HG03196 (cell line): ENCODE results near the gene GRID1.

ENCODE experiments used
- ATAC-seq: cut with Tn5 transposase; IDR thresholded peaks from one replicate; pipeline ENCODE4 v1.9.1; 2021; ENCODE audit not compliant: unreplicated experiment

GRID1 gene

DNA sequence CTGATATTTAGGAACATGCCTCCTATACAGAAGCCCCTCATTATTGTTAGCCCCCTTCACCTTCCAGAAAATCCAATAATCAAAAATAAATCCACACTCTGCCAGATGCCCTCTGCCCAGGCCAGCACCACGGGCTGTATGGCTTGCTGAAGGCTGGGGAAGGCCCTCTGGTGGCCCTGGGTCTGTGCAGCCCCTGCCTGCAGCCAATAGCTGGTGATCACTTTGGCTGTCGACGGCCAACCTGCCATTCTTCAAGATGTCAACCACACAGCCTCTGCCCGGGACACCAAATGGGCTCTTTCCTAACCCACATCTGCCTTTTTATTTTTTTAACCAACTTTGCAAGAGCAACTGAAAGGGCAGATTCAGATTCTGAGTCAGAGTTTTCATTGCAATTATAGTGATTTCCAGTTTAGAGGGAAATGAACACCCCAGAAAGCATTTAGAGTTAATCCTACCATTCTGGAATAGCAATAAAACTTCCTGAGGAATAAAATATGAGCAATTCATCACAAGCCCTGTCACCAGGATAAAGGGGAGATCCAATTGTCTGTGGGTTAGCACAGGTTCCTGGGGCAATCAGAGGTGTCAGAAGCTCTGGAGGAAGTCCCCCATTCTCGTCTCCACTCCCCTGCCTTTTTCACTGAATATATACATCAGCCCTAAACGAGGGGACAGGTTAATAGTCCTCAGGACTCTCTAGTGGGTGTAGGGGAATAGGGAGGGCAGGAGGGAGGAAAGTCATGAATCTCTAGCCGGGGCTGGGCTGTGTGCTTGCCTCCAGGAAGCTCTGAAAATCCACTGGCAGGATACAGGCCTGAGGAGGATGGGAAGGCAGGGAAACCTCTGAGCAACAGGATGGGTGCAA is 211.3 kb downstream of the GRID1 start:
- ATAC-seq = no peak

DNA sequence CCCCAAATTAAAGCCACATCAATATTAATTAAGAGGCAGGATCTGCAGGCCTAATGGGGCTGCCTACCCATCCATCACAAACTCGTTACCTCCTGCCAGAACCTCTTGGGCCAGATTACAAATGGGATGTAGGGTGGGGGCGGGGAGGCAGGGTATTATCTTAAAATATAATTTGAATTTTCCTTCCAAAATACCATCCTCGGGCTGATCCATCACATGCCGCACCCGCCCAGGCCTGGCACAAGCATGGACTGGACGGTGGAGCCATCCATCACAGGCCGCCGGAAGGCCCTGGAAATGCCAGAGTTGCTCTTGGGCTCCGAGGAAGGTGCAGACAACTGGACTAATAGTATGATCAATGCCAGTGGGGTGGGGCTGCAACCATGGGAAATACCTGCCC is 212.8 kb downstream of the GRID1 start:
- ATAC-seq = no peak

DNA sequence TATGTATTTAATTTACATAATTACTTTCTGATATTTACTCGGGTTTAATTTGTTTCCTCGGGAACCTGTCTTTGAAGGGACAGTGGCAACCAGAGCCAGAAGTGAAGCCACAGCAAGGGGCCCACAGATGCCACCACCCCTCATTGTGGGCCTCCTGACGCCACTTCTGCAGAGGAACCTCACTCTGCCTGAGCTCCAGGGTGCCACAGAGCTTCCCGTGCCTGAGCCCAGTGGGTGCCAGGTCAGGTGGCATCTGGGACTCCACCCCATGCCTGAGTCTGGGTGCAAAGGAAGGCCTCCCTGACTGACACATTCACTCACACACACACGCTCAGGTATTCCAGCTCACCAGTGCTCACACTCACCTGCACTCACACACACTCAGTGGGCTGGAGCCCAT is 213.7 kb downstream of the GRID1 start:
- ATAC-seq = no peak

DNA sequence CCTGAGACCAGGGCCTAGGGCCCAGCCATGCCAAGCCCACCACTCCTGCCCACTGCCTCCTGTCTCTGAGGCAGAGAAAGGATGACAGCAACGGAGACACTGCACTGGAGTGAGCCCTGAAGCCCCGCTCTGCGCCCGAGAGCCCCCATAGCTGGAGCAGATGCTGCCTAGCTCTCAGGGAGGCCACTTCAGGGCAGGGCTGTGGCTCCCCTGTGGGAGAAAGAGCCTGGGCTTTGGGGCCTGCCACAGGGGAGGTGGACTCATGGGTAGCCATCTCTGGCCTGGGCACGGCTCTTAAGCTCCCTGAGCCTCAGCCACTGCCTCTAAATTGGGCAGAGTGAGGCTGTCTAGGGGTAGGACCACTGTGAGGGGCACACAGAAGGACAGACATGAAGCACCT is 214.2 kb downstream of the GRID1 start:
- no peak for ATAC-seq

DNA sequence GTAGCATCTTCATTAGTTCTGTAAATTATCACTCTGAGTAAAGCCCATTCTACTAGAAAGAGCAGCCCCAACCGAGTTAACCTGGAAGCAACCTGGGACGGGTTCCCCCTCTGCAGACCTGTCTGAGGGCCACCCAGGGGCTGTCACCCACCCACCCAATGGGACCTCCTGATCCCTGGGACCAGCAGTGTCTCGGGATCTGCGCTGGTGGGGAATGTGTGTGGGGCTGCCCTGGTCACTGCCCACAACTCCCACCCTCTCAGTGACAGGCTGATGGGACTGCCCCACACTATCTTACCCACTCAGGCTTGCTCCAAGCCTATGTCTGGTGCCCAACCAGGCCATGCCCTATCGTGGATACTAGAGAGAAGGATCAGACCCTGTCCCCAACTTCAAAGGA is 215.0 kb downstream of the GRID1 start:
- no peak for ATAC-seq

DNA sequence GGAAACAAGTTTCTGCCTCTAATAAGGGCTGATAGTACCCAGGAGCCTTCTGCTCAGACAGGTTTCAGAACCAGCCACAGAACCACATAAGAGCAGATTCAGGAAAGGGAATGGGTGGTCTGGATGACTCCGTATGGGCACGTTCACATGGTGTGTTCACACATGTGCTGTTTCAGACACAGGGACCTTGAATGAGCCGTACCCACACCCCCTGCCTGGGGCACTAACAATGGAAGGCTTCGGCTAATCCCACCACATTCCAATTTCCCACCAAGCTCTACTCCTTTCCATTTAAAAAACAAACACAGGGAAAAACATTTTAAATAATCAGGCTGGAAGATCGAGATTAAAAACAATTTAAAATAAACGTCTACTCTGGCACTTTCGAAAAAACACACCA is 217.3 kb downstream of the GRID1 start:
- ATAC-seq = no peak

DNA sequence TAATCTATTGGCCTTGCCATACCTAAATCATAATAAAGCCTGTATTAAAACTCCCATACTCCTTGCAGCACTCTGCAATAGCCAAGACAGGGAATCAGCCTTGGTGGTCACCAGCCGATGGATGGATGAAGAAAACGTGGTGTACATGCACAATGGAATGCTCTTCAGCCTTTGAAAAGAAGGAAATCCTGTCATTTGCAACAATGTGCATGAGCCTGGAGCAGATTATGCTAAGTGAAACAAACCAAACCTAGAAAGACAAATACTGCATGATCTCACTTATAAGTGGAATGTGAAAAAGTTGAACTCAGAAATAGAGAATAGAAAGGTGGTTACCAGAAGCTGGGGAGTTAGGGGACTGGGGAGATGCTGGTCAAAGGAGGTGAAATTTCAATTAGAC is 218.5 kb downstream of the GRID1 start:
- ATAC-seq = no peak

DNA sequence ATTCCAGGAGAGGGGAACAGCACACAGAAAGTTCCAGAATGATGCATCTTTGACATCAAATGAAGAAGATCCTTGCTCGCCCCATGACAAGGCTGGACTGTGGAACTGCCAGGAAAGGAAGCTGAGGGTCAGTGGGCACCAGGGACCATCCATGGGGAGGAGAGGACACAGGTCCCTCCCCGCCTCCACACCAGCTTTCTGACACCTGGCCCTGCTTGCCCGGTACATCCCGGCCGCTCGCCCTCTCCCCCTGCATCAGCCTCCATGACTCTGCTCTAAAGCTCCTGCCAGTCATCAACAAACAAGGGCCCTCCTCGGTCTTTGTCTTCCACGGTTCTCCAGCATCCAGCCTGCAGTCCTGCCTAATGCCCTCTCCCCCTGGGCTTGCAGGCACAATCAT is 222.3 kb downstream of the GRID1 start:
- no peak for ATAC-seq

DNA sequence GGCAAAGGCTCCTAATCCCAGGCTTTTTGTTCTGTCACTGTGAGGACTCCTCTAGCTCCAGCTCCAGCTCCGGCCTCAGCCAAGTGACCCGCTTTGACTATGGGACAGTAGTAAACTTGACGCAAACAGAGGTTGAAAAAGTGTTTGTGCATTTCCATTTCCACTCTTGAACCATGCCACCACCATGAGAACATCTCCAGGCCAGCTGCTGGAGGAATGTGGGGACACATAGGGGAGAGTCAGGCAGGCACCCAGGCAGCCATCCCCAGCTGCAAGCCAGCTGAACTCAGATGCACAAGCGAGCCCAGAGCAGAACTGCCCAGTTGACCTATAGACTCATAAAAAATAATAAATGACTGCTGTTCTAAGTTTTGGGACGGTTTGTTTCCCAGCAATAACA is 224.7 kb downstream of the GRID1 start:
- no peak for ATAC-seq

DNA sequence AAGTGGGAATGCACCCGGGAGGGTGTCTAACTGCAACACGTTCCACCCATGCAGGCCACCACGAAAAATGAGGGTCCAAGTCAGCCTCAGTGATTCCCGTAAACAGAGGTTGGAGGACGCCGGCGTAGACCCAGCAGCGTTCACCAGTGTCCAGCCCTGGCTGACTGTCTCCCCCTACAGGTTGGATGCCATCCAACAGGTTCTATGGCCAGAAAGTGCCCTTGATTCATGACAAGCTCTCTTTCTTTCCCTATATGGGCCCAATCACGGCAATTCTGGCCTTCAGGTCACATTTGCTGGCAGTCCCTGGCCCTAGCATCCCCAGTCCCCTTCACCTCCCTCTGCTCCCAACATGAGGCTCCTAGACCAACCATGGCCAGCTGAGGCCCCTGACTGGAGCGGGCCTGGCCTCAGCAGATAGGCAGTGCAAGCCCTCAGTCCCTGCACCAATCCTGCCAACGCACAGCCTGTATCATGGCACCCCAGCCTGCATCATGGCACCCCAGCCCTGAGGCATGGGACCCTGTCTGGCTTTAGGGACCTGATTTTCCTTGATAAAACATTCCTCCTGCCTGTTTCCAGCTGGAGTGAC is 227.4 kb downstream of the GRID1 start:
- no peak for ATAC-seq

DNA sequence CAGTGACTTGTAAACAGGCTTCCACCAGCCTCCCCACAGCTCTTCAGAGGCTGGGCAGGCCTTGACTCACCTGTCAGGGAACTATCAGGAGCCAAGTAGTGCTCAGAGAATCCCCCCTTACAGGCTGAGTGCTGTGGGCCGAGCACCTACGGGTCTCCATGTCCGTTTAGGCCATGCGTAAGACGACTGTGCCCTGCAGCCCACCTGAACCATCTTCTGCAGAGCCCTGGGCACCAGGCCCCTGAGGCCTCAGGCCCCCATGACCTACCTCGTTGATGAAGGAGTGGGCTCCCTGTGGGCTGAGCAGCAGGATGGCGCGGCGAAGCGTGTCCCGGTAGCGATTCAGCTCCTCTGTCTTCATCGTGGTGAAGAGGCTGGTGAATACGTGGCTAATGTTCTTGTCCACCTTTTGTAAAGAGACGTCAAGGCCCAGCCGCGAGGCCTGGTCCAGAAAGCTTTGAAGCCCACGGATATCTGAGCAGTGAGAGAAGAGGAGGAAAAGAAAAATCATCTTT is 228.0 kb downstream of the GRID1 start:
- ATAC-seq = no peak

DNA sequence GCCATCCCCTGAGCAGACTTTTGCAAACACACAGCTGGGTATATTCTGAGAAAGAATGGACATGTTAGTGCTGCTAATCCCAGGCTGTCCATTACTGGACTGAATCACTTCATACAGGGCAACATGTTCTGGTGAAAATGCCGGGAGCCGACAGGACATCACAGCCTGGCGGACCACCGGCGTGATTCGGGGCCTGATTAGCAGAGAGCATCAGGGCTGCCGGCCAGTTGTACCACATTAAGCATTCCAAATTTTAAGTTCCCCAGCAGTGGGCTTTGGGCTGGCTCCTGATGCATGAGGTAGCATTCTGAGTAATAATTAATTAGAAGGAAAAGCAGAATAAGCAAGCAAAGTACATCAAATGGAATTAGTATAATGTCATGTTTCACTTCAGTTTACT is 229.0 kb downstream of the GRID1 start:
- no peak for ATAC-seq

DNA sequence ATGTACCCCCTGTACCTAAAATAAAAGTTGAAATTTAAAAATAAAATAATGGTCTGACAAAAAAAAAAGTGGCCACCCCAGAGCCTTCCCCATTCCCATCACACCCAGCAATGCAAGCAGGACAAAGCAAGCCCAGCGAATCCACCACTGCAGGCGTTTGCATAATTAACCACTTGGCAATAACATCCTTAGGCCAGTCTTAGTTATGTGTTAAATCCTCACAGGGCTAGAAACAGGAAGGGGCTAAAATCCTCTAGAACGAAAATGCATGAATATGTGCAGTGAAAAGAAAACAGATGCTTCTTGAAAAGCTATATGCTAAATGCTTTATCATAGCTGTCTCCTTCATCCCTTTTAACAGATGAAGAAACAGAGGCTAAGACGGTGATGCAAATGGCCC is 229.7 kb downstream of the GRID1 start:
- no peak for ATAC-seq

DNA sequence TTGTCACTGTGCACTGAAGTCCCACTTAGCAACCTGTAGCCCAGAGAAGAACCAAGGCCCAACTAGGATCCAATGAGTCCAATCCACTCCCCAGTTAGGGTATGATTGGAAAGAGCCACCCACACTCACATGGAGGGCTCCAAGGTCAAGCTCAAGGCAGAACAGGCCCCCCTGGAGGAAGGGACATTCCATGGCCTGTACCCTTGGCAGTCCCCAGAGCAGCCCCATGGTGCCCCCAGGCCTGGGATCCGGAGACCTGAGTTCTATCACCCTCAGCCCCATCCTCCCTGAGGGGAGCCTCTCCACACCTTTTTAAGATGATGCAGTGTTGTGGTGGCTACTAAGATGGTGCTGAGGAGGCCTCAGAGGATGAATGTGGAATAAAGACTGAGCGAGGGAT is 231.4 kb downstream of the GRID1 start:
- no peak for ATAC-seq

DNA sequence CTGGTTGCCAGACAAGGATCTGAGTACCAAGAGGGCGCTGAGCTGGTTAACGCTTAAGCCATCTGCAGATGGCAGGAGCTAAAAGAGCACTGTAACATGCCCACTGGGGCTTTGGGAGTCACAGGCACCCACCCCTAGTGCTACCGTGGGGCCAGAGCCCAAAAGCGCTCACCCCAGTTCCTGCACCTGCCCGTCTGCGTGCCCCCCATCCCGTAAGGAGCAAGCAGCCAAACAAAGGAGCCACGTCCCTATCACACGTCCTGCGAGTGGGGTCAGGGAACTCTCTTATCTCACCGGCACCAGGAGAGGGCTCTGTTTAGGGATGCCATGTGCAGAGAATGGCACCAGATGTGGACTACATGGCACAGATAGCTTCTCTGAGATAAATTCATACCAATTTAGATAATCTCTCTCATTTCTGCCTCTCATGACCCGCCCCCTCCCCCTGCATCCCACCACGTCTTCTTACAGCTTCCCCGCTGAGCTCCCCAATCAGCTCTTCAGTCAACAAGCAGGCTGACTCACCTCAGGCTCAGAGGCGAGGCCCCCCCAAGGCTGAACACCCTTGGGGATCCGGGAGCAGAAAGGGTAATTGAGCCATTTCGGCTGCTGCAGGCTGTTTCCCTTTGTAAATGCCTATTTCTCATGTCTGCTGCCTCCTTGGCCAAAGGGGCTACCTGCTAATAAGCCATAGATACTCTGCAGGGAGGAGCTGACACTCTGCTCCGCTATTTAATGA is 235.7 kb downstream of the GRID1 start:
- ATAC-seq = no peak

DNA sequence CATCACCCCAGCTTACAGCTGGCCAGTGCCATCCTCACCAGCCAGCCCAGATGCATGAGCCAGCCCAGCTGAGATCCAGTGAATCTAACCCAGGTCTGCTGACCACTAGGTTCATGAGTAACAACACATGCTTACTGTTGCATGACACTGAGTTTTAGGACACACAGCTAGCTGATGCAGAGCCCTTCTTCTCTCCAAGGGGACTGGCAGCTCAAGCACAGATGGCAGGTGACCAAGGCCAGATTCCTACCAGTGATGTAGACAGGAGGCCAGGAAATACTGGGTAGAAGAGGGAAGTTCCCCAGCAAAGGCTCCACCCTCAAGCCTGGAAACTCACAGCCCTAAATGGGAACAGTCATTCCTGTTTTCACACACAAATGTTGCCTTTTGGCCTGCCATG is 236.6 kb downstream of the GRID1 start:
- ATAC-seq = no peak

DNA sequence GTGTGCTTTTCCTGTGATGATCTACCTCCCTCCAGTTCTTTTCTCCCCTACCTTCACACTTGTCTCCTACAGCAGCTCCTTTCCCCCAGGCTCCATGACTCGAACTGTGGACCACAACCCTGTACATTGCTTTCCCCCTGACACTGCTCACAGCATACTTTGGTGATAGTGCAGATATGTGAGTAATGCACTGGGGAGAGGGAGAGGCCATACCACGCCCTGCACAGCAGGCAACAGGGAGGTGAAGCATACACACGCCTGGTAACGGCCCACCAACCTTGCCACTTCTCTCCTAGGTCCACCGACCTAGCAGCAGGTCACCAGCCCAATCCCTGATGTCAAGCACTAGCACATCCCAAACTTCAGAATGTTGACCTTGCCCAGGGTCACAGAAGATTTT is 238.2 kb downstream of the GRID1 start:
- ATAC-seq = no peak

DNA sequence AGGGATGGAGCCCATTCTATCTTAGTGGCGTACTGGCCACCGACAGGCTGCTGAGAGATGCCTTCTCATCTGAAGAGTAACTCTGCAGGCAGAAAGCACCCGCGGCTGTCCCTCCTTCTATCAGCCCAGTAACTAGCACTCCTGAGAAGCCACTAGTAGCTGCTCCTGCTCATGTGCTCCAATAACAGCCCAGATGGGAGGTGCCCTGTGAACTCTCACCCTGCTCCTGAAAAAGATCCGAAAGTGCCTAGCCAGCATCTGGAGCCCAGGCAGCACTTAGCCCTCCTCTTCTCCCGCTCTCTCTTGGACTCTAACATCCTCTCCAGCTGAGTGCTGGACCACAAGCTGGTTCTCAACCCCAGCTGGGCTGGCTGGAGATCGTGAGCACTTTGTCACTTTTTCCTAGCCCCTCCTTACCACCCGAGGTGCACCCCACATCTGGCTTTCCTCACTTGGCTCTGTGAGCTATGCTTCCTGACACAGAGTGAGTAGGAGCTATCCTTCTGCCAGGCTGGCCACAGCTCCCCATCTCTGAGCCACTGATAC is 239.2 kb downstream of the GRID1 start:
- ATAC-seq = no peak

DNA sequence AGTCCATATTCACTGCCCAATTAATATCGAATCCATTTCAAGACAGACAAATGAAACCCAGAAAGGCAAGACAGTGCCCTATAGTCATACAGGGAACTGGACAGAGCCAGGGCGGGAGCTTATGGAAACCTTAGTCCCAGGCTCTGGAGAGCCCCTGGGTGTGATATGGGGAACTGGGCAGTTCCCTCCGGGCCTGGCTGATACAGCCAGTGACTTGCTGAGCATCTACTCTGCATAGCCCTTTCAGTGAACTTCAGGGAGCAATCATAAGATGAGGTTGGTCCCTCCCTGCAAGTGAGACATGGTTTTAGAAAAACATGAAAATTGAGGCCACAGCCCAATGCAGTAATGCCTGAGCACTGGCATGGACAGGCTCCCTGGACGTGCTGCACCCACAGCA is 241.9 kb downstream of the GRID1 start:
- no peak for ATAC-seq

DNA sequence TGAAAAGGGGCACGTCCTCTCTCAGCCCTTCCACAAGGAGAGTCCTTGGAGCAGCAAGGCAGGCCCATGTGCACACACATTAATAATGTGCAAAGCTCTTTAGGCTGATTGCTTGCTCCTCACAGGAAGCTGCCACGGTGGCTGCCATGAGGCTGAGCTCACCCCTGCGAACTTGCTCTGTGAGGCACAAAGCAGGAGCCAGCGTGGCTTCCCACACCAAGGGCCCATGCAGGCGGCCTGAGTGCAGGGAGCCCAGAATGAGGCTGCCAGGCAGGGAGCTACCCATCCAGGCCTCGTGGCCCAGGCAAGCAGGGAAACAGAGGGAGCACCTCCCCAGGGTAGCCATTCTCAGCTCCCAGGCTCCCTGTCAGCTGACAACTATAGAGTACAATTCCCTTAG is 242.9 kb downstream of the GRID1 start:
- no peak for ATAC-seq

DNA sequence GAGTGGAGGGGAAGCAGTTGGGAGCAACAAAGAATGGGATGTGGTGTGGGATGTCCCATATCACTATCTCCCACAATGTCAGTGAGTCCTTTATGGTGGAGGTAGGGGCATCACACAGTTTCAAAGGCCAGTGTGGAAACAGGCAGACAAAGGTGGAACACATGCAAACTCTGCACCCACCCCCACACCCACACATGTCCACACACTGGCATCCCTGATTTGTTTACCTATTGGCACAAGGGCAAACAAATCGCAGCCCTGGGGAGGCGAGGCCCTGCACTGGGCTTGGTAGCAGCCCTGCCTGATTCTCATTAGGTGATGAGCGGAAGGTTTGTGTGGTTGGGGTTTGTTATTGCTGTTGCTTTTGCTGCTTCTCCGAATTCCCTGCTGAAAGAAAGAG is 243.3 kb downstream of the GRID1 start:
- ATAC-seq = no peak

DNA sequence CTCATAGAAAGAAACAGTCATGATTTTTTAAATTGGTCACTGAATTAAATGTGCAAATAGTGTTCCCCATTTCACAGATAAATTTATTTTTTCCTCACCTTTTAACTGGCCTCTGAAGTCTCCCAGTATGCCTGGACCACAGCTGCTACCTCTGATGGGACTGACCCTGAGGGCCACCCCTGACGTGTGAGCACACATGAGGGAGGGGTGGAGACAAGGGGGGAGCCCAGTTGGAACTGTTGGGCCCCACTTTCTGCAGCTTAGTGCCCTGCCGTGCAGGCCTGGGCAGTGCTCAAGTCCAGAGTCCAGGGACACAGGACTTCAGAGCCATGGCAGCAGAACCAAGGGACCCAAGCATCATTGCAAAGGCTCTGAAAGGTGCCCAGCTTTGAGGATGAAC is 243.9 kb downstream of the GRID1 start:
- no peak for ATAC-seq
